Erythroblast (primary cell): ENCODE data around the gene OR1Q1.
"Not testable (repeated sequence)": the region's sequence is repeated elsewhere in the genome, so short reads cannot be mapped to it uniquely, and the experiment has no call there.

Source experiments
- DNase-seq, 2 experiments: peaks; one replicate each; lab custom pipeline; 2025; lab: John Stamatoyannopoulos, UW
- GATA1 ChIP-seq: IDR thresholded peaks from 2 replicates; pipeline ENCODE4 v1.6.1; 2011; ENCODE audit warnings: low read depth, mild to moderate bottlenecking, control low read depth, low read length, moderate library complexity
- POLR2A ChIP-seq: IDR thresholded peaks from 2 replicates; pipeline ENCODE4 v1.6.1; 2011; ENCODE audit warnings: mild to moderate bottlenecking, low read length

The OR1Q1 gene

GRCh38 chr9:122614362-122614761 is at the start of gene OR1Q1:
OR1Q1 (plus strand) TSS chr9:122614738; CDS start chr9:122614738, 0 bp downstream.
- DNase-seq = no peak
- TF ChIP-seq POLR2A (no peak), GATA1 (no peak)

DNA sequence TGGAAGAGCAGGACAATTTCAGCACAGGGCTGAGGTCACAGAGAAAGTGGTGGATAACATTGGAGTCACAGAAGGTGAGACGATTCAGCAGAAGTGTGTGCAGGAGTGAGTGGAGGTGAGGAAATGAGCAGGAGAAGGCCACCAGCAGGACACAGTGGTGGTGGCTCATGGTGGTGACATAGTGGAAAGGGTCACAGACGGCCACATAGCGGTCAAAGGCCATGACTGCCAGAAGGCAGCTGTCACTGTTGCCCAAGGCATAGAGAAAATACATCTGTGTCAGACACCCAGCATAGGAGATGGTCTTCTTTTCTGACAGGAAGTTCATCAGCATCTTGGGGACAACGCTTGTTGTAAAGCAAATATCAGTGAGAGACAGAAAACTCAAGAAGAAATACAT is 46.6 kb upstream of the OR1Q1 start:
- no peak for TF ChIP-seq POLR2A
- no peak for TF ChIP-seq GATA1
- DNase-seq = no peak

DNA sequence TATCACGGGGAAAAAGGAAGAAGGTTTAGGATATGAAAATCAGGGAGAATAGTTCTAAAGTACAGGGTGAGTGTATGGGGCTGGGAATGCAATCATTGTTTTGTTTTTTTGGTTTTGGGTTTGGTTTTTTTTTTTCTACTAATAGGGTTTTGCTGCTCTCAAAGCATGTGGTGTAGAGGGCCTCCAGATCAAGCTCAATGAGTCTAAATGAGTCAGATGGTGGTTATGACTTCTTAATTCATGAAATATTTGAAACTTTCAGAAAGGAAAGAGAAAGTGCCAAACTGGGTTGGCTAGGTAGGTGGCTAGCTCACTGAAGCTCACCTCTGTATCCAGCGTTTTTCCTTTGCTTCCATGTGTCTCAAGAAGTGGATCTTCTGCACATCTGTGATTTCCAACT is 42.1 kb upstream of the OR1Q1 start:
- TF ChIP-seq GATA1 (no peak), POLR2A (no peak)
- DNase-seq = no peak

GRCh38 chr9:122579874-122580273 is 34.7 kb upstream of the OR1Q1 start:
- DNase-seq = peak in 1 of 2 experiments; percentile 2
- TF ChIP-seq GATA1 (no peak), POLR2A (no peak)

DNA sequence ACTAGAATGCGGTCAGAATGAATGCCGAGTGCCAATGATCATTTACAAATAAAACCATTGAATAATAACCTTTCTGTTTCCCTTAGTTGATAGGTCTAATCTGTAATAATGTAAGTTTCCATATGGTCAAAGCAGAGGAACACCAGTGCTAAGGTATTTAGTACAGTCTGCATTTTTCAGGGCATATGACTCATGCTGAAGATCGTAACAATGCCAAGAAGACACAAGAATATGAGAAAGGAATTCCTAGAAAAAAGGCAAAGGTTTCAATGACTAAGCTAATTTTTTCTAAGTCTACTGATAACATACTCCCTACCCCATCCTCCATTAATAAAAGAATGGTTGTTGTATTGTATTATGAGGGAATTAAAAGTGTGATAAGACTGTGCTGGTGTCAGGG is 34.2 kb upstream of the OR1Q1 start:
- DNase-seq = no peak
- TF ChIP-seq POLR2A = no peak
- TF ChIP-seq GATA1 = no peak

- not testable (repeated sequence) for DNase-seq
These were observed 31.3 kb upstream of the OR1Q1 start, which contains the start of gene OR1L8 for GRCh38 chr9:122583284-122583683. OR1L8 (minus strand) TSS chr9:122583384; CDS start chr9:122568477, 14,907 bp downstream.

GRCh38 chr9:122605691-122606090 is 8.8 kb upstream of the OR1Q1 start:
- TF ChIP-seq POLR2A (no peak), GATA1 (no peak)
- no peak for DNase-seq

DNA sequence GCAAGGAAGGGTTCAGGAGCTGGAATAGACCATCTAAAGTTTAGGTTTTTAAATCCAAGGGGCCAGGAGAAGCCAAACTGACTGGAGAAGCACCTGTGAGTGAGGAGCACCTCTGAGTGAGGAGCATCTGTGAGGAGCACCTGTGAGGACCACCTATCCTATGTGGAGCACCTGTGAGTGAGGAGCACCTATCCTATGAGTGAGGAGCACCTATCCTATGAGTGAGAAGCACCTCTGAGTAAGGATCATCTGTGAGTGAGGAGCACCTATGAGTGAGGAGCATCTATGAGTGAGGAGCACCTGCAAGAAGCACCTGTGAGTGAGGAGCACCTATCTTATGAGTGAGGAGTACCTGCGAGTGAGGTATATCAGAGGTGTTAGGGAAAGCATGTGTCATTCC is 8.0 kb upstream of the OR1Q1 start:
- no peak for DNase-seq
- no peak for TF ChIP-seq GATA1

DNA sequence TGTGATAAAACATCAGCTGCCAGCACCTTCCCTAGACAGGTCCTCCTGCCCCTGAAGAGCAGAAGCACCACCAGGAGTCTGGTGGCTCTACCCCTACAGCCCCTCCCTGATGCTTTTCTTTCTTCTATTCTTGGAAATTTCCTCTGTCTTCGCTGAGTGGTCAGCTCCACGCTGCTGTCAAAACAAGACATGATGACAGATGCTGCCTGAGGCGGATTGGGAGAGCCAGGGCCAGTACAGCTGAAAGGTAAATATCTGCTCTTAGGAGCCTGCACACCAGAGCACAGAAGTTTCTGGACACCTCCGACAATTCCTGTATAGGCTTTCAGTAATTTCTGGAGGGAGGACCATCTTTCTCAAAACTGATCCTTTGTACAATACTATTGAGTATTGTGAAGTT is 4.7 kb upstream of the OR1Q1 start:
- TF ChIP-seq POLR2A (no peak), GATA1 (no peak)
- DNase-seq = no peak

GRCh38 chr9:122619996-122620395 is 5.5 kb downstream of the OR1Q1 start:
- no peak for TF ChIP-seq GATA1
- no peak for TF ChIP-seq POLR2A
- DNase-seq = no peak

DNA sequence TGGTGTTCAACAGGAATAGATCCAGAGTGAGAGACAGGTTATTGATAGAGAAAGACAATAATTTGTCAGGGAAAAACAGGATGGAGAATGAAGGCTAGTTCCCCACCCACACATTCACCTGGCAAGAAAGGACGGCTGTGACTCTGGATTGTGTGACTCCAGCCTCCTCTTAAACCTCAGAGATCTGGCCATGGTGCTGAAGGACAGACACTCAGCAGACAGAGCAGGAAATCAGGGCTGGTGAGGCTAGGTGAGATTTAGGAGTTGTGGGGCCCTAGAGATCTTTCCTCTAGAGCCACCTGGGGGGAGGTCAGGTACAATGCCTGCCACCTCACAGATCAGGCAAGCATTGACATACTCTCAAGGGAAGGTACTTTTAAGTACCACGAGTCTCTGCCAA is 27.7 kb downstream of the OR1Q1 start:
- DNase-seq = no peak
- no peak for TF ChIP-seq GATA1
- no peak for TF ChIP-seq POLR2A

DNA sequence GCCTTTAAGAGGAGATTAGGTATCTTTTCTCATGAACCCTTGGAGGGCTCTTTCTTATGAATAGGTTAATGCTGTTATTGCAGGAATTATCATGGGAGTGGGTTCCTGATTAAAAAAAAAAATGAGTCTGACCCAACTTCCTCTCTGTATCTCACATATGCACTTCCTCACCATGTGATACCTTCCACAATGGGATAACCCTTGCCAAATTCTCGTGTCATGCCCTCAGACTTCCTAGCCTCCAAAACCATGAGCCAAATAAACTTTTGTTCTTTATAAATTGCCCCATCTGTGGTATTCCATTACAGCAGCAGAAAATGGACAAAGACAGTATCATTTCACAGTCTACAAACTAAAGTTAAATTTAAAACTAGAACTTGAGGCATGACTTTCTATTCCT is 41.8 kb downstream of the OR1Q1 start:
- TF ChIP-seq POLR2A (no peak), GATA1 (no peak)
- DNase-seq = no peak

GRCh38 chr9:122657527-122657926 is 43.0 kb downstream of the OR1Q1 start, which contains the start of gene OR1B1:
OR1B1 (minus strand) TSS chr9:122657627.
- TF ChIP-seq POLR2A (no peak), GATA1 (no peak)
- no peak for DNase-seq

- TF ChIP-seq GATA1 = no peak
- TF ChIP-seq POLR2A = no peak
- no peak for DNase-seq
These were observed 46.9 kb downstream of the OR1Q1 start, which contains the start of gene OR1L1 for GRCh38 chr9:122661416-122661815. OR1L1 (plus strand) TSS chr9:122661716; CDS start chr9:122661716, 0 bp downstream.
